ENCODE results near the gene AGTPBP1.
"Not testable (repeated sequence)": the region's sequence is repeated elsewhere in the genome, so short reads cannot be mapped to it uniquely, and the experiment has no call there.

AGTPBP1 gene, protein sequence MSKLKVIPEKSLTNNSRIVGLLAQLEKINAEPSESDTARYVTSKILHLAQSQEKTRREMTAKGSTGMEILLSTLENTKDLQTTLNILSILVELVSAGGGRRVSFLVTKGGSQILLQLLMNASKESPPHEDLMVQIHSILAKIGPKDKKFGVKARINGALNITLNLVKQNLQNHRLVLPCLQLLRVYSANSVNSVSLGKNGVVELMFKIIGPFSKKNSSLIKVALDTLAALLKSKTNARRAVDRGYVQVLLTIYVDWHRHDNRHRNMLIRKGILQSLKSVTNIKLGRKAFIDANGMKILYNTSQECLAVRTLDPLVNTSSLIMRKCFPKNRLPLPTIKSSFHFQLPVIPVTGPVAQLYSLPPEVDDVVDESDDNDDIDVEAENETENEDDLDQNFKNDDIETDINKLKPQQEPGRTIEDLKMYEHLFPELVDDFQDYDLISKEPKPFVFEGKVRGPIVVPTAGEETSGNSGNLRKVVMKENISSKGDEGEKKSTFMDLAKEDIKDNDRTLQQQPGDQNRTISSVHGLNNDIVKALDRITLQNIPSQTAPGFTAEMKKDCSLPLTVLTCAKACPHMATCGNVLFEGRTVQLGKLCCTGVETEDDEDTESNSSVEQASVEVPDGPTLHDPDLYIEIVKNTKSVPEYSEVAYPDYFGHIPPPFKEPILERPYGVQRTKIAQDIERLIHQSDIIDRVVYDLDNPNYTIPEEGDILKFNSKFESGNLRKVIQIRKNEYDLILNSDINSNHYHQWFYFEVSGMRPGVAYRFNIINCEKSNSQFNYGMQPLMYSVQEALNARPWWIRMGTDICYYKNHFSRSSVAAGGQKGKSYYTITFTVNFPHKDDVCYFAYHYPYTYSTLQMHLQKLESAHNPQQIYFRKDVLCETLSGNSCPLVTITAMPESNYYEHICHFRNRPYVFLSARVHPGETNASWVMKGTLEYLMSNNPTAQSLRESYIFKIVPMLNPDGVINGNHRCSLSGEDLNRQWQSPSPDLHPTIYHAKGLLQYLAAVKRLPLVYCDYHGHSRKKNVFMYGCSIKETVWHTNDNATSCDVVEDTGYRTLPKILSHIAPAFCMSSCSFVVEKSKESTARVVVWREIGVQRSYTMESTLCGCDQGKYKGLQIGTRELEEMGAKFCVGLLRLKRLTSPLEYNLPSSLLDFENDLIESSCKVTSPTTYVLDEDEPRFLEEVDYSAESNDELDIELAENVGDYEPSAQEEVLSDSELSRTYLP

DNA sequence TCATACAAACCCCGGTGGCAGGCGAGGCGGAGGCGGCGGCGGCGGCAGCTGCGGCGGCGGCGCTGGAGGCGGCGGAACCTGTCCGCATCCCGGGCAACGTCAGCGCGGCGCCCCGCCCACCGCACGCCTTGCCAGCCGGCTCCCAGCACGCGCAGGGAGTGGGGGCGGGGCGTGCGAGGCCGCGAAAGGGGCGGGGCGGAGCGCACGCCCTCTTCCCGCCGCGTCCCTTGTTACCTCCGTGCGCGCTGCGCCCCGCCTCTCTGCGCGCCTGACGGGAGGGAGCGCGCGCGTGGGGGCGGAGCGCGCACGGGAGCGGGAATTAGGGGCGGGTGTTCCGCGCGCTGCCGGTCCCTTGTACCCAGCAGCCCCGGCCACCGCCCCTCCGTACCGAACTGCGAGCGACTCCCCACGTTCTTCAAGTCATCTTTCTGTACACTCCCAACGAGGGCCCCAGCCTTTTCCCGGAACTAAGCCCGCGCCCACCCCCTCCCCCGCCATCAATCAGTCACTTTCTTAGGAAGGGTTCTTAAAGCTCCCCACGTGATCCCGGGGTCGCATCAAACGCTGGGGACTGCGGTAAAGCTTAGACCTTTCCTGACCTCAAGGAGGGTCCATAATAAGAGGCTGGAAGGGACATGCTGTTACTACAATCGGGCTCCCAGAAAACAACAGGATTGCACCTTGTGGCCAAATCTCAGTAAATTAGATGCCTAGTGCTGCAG lies at the start of gene AGTPBP1:
AGTPBP1 (minus strand) TSS at position 80 of the 722 bp plus-strand sequence. CDS start 29,421 bp downstream, outside the sequence.
- DNase-seq: peak; percentile 82

DNA sequence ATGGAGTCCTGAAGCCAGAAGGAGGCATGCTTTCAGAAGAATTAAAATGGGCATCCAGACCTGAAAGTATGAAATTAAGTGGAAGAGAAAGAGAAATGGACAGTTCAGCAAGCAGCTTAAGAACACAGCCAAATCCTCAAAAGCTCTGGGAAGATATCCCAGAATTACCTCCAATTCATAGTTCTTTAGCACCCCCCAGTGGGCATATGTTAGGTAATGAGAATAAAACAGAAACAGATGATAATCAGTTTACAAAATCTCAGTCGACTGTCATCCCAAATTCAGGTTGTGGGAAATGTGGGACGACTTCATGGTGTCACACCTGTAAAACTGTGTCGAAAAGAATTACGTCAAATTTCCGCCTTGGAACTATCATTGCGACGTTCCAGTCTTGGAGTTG lies 44.4 kb upstream of the AGTPBP1 start:
- not testable (repeated sequence) for DNase-seq

DNA sequence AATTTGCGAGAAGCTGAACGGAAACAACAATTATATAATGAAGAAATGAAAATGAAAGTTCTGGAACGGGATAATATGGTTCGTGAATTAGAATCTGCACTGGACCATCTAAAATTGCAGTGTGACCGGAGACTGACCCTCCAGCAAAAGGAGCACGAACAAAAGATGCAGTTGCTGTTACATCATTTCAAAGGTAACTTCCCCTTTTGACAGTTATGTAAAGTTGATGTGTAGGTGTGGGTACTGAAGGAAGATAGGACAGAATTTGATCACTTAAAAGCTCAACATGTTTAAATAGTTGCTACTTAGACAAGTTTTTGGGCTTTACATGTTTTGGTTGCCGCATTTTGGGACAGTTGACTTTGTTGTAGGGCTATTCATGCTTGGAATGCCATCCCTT lies 32.1 kb upstream of the AGTPBP1 start:
- DNase-seq: not testable (repeated sequence)

DNA sequence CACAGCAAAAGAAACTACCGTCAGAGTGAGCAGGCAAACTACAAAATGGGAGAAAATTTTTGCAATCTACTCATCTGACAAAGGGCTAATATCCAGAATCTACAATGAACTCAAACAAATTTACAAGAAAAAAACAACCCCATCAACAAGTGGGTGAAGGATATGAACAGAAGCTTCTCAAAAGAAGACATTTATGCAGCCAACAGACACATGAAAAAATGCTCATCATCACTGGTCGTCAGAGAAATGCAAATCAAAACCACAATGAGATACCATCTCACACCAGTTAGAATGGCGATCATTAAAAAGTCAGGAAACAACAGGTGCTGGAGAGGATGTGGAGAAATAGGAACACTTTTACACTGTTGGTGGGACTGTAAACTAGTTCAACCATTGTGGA lies 20.0 kb upstream of the AGTPBP1 start:
- not testable (repeated sequence) for DNase-seq

DNA sequence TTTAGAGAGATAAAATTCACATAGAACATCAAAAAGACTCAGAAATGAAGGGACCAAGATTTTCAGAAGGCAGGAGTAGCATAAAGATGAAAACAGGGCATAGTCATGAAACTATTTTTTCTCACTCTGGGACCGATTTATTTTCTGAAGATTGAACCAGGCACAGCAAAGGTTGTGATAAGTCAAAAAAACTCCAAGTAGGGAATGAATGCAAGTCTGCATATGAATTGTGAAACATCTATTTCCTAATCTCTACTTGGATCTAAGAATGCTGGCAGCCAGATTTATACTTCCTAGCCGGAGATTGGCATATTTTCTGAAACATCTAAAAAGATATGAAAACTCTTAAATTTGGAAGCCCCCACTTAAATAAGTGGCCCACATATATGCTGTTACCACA lies 16.0 kb upstream of the AGTPBP1 start:
- DNase-seq: not testable (repeated sequence)

DNA sequence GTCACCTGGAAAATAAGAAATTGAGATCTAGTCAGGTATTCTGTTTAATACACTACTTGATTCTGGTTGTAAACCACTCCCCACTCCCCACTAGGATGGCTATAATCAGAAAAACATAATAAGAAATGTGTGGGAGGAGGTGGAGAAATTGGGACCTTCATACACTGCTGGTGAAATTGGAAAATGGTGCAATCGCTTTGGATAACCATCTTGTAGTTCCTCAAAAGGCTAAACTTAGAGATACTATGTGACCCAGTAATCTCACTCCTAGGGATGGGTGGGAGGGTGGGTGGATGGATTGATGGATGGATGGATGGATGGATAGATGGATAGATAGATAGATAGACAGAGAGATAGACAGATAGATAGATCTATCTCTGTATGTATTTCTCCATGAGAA lies 14.5 kb upstream of the AGTPBP1 start:
- DNase-seq: not testable (repeated sequence)

DNA sequence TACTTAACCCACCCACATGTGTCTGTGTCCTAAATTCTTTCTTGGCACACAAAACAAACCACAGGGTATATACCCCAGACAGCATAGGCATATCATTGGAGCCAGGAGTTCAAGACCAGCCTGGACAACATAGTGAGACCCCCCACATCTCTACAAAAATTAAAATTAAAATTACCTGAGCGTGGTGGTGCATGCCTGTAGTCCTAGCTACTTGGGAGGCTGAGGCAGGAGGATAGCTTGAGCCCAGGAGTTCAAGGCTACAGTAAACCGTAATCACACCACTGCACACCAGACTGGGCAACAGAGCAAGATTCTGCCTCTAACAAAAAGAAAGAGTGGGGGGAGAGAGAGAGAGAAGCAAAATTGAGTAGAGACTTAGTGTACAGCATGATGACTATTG lies 4.6 kb upstream of the AGTPBP1 start:
- DNase-seq: no peak

DNA sequence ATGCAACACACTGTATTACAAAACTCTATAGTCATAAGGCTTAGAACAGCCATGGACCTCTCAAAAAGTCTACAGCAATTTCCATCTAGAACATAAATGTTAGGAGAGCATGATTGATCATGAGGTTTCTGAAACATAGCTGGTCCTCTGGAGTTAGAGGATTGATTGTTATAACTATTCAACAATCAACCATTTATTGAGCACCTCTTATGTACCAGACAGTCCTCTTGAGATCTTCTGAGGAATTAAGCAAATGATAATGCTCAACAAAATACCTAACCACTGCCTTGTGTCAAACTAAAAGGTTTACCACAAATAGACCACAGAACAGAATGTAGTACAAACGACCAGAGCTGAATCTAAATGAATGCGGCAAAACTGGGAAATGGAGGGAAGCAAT lies 3.4 kb upstream of the AGTPBP1 start:
- DNase-seq: no peak

DNA sequence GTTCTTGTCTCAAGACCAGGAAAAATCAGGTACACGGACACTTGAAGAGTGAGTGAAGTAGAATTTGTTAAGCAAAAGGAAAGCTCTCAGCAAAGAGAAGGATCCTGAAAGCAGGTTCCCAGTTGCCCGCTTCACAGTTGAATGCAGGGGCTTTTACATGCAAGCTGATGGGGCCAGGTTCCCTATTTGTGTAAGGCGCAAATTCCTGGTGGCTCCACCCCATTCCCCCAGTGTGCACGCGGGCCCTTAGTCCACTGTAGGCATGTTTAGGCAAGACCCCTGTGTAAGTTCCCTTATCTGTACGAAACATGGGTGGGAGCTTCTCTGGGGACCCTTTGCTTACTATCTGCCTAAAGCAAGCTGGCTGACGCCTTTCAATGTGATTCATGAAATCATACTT lies 2.7 kb upstream of the AGTPBP1 start:
- no peak for DNase-seq

DNA sequence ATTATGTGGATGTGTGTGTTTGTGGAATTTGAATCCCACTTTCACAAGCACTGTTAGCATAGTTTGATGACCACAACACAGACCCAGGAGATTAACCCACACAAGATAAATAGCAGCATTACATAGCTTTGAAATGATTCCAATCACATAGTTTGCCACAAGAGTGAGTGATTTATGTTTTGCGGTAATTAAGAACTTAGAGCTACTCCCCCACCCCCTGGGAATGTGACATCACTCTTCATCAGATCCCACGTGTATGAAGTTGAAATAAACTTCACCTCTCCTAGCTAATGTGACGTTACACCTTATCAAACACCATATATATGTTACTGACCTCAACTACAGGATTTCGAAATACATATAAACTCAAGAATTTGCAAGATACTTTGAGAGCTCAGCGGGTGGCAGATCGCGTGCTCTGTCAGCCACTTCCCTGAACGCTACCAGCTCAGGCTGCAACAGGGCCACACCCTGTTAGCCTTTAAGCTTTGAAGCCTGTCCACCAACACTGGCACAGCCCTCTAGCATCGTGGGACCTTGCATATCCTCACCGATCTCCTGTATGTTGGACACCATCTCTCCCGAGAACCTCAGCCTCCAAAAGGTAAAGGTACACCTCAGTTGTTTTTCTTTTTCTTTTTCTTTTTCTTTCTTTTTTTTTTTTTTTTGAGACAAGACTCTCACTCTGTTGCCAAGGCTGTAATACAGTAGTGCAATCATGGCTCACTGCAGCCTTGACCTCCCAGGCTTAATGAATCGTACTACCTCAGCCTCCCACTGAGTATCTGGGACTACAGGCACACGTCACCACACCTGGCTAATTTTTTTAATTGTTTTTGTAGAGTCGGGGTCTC lies 1.7 kb upstream of the AGTPBP1 start:
- peak; percentile 0 for DNase-seq

DNA sequence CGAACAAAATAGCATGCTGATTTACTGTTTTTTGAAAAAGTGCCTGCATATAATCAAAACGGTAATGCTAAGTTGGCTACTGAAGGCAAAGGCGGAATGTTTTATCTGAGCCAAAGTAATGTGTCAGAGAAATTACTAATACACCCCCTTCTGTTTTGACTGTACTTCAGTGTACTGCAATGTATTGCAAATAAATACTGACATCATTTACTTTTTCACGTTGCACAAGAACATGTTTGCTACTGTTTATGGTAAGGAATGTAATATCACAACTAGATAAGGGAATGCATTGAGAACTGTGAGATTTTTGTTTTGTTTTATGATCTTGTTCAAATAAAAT lies 813 bp upstream of the AGTPBP1 start:
- no peak for DNase-seq

DNA sequence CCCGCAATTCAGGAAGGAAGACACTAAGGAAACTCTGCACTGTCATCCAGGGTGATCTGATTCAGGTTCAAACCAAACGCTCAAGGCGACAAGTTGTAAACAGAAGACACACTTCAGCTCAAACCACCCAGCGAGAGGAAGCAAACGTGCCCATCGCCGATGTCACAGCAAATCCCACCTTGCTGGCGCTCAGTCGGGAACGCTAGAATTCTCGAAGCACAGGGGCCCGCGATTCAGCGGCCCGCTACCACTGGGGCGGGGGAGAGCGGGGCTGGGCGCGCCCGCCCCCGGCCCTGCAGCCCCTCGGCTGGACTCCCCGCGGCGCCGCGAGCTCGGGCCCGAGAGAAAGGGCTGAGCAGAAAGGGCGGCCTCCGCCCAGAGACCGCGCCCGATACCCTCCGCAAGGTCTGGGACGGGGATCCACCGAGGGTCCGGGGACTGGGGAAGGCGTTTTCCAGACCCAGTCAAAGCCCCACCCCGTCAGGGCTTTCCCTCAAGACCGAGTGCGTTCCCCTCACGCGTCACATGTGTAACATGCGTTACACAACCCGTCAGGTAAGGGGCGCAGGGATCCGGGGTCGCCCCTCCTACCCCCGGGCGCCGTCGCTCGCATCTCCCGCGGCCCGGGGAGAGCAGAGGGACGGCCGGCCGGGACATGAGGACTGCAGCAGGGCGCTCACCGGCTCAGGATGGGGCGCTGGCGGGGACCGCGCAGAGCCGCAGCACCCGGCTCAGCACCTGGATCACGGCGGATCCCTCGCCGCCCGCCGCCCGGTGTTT lies 469 bp downstream of the AGTPBP1 start:
- DNase-seq: peak; percentile 1

DNA sequence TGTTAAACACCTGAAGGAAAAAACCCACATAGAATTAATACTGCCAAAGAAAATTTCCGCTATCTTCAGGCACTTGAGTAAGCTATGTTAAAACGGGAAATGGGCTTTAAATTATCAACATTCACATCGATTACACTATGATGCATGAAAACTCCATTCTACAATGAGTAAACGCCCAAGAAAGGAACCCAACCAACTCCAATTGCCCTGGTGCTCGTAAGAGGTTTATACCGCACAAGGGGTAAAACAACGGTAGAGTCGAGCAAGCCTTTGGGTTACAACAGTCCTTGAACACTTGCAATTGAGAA lies 1.0 kb downstream of the AGTPBP1 start:
- DNase-seq: no peak

DNA sequence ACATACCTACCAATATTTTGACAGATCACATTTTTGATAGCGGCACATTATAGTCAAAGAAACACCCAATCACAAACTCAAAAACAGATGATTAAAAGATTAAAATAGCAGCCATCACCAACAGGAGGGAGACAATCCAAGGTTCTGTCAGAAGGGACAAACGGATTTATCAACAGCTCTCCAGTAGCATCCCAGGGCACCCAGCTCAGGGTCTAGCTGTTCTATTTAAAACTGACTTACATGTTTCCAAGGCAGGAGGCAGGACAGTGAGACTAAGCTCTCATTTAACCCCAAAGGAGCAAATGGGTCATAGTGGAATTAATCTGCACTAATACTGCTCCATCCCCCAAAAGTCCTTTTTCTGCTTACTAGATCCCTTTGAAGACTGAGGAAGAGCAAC lies 3.2 kb downstream of the AGTPBP1 start:
- DNase-seq: no peak

DNA sequence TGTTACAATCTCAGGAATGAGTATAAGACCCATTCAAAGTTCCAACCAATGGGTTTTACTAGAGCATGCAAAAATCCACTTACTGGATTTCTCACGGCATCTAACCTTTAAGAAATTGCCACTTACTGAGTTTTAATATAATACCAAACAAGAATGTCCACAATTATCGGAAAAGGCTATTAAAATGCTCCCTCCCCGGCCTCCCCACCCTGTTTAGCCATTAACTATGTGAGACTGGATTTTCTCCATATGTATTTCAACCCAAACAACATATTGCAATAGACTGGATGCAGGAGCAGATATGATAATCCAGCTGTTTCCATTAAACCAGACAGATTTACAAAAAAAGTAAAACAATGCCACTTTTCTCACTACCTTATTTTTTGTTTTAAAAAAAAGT lies 4.1 kb downstream of the AGTPBP1 start:
- DNase-seq: no peak

DNA sequence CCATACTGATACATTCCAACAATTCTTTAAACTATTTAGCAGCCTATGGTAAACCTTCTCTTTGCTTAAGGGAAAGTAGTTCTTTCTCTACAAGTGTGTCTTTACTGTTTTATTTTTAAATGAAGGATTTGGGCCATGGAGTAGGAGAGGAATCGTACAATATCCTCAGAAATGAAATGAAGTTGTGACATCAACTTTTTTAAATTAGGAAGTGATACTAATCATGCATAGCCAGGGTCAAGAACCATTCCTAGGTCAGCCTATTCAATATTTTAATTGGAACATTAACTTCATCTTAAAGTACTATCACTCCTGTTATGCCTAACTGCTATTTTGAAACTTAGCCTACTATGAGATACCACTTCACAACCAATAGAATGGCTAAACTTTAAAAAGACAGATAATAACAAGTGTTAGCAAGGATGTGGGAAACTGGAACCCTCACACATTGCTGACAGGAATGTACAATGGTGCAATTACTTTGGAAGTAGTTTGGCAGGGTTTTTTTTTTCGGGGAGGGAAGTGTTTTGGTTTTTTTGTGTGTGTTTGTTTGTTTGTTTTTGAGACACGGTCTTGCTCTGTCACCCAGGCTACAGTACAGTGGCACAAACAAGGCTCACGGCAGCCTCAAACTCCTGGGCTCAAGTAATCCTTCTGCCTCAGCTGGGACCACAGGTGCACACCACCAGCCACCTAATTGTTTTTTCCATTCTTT lies 10.7 kb downstream of the AGTPBP1 start:
- no peak for DNase-seq

DNA sequence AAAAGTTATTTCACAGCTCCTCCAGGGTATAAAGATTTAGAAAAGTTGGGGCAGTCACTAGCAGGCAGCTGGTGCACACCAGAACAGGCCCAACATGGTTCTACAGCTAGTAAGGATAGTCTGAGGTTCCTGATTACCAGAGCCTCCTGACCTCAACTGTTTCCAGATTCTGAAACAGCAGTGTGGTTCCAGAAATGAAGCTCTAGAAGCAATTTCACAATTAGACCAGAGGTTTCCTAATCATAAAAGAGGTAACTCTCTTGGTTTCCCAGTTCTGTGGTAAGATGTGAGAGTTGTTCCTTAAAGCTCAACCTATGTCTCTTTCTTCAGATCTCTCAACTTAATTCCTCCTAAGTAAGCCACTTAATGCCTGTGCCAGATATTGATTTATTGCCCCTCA lies 11.9 kb downstream of the AGTPBP1 start:
- no peak for DNase-seq

DNA sequence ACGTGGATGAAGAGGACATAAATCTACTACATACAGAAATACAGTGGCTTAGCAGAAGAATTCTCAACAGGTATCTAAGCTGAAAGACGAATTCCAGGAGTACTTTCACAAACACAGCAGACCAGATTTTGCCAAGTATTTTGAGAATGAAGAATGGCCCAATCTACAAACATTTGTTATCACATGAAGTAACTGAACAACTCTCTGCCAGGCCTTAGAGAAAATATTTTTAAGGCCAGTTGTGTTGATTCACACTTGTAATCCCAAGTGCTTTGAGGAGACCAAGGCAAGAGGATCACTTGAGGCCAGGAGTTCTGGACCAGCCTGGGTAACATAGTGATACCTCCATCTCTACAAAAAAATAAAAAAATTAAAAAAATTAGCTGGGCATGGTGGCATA lies 14.3 kb downstream of the AGTPBP1 start:
- no peak for DNase-seq

DNA sequence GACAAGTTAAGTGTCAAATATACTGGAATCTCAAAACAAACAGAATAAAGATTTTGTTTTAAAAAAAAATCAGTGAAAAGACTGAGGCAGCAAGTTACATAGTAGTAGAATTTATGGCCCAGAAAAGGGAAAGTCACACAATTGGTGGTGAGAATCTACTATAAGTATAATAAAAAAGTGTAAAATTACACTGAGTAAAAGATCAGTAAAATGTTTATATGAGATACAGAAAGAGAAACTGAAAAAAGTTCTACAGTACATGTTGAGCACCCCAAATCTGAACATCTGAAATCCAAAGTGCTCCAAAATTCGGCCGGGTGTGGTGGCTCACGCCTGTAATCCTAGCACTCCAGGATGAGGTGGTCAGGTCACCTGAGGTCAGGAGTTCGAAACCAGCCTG lies 15.0 kb downstream of the AGTPBP1 start:
- DNase-seq: no peak

DNA sequence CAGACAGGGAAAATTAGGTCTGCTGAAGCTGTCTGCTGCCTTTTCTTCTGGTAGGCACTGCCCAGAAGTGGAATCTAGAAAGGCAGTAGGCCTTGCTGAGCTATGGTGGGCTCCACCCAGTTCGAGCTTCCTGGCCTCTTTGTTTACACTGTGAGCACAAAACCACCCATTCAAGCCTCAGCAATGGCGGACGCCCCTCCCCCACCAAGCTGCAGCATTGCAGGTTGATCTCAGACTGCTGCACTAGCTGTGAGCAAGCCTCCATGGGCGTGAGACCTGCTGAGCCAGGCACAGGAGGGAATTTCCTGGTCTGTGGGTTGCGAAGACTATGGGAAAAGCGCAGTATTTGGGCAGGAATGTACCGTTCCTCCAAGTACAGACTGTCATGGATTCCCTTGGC lies 18.5 kb downstream of the AGTPBP1 start:
- no peak for DNase-seq

All from DMS79 (cell line).